ENCODE measurements around the gene AQP1. TPM values are rescaled to one million over a fixed set of nuclear protein-coding genes. Genes with fewer than 3 reads are reported as not detected.

AQP1 gene
- total and polyA plus RNA-seq, 8 donors, result 3.8 to 158 (median 52.5) TPM

DNA sequence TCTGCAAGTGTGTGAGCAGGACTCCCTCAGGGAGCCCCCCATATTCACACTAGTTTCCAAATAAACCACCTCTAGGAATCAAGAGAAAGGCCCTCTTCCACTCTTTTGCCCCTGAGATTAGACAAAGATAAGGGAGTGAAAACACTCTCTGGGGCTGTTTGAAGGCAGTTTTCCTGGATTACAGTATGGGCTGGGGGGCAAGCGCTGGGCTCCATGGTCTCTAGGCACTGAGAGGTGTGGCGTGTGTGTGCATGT is 1.0 kb downstream of the AQP1 start:
- TF ChIP-seq EP300 (IDR thresholded peaks at IDR 0.05) (no peak), POLR2A (IDR thresholded peaks at IDR 0.05) (no peak), POLR2AphosphoS5 (IDR thresholded peaks at IDR 0.05) (no peak)
- TF ChIP-seq, protein P1, sequence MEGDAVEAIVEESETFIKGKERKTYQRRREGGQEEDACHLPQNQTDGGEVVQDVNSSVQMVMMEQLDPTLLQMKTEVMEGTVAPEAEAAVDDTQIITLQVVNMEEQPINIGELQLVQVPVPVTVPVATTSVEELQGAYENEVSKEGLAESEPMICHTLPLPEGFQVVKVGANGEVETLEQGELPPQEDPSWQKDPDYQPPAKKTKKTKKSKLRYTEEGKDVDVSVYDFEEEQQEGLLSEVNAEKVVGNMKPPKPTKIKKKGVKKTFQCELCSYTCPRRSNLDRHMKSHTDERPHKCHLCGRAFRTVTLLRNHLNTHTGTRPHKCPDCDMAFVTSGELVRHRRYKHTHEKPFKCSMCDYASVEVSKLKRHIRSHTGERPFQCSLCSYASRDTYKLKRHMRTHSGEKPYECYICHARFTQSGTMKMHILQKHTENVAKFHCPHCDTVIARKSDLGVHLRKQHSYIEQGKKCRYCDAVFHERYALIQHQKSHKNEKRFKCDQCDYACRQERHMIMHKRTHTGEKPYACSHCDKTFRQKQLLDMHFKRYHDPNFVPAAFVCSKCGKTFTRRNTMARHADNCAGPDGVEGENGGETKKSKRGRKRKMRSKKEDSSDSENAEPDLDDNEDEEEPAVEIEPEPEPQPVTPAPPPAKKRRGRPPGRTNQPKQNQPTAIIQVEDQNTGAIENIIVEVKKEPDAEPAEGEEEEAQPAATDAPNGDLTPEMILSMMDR (IDR thresholded peaks at IDR 0.05), result no peak
- Histone ChIP-seq H3K27me3 (peaks cover 0 to 7% (median 0%) of the 10 kb centered on the region in 3 donors), H3K36me3 (no peaks in the 10 kb centered on the region), H3K4me1 (peaks cover 10 to 66% (median 38%) of the 10 kb centered on the region in 4 donors), H3K9me3 (no peaks in the 10 kb centered on the region), H3K4me3 (peak overlapping the region; percentile 34 to 46 (median 43)), H3K27ac (peak overlapping the region in 3 of 5 donors; percentile 25 to 82 (median 79))
- intact Hi-C loops (cut with DNase I; ENCODE audit: low total_unique reads), result no loop called here
- no peak for DNase-seq
- 57 to 91% (median 79%) methylated on average over 2 of the region's 2 CpGs for WGBS, 5 donors

DNA sequence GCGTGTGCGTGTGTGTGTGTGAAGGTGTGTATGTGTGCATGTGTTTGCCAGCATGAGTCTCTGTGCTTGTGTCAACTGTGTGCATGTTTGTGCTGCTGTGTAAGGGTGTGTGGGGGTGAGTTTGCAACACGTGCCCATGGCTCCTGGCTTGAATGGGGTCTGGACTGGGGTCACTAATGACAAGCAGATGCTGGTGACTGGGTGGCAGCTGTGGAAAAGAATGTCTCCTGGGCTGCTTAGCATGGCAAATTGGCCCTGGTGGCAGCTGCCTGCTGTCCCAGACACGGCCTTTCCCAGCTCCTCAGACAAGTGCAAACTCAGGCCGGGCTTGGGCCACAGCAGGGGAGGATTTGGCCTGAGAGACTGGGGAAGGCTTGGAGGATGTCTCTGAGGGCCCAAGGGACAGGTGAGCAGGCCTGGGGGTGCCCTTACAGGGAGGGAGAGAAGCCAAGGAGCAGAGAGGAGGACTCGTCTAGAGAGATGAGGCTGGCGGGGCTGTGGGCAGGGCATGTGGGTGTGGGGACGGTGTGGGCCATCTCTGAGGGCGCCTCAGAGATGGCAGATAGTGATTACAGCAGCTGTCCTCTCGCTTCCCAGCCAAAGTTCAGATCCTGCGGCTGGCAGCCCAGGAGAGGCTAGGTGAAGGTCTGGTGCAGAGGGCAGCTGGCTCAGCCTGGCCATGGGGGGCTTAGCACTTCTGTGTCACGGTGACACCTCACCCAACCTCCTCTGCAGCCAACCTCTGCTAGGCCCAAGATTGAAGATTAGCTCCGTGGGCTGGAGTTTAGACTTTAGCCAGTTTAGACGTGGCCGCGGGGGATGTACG is 1.5 kb downstream of the AQP1 start:
- peaks cover 0 to 3% (median 0%) of the 10 kb centered on the region in 3 donors for H3K27me3 ChIP-seq
- DNase-seq, result no peak
- peak overlapping the region; percentile 34 to 46 (median 43) for H3K4me3 ChIP-seq
- peaks cover 10 to 61% (median 36%) of the 10 kb centered on the region in 4 donors for H3K4me1 ChIP-seq
- WGBS, 5 donors, result 64 to 83% (median 78%) methylated on average over 8 to 17 of the region's 17 CpGs
- TF ChIP-seq POLR2AphosphoS5 (IDR thresholded peaks at IDR 0.05), result no peak
- no peak for TF ChIP-seq EP300 (IDR thresholded peaks at IDR 0.05)
- TF ChIP-seq, protein P1 (IDR thresholded peaks at IDR 0.05), result no peak
- TF ChIP-seq POLR2A (IDR thresholded peaks at IDR 0.05), result no peak
- no peaks in the 10 kb centered on the region for H3K36me3 ChIP-seq
- H3K27ac ChIP-seq, result peak overlapping the region in 4 of 5 donors; percentile 8 to 82 (median 62)
- no peaks in the 10 kb centered on the region for H3K9me3 ChIP-seq
- intact Hi-C loops (cut with DNase I; ENCODE audit: low total_unique reads), result no loop called here

DNA sequence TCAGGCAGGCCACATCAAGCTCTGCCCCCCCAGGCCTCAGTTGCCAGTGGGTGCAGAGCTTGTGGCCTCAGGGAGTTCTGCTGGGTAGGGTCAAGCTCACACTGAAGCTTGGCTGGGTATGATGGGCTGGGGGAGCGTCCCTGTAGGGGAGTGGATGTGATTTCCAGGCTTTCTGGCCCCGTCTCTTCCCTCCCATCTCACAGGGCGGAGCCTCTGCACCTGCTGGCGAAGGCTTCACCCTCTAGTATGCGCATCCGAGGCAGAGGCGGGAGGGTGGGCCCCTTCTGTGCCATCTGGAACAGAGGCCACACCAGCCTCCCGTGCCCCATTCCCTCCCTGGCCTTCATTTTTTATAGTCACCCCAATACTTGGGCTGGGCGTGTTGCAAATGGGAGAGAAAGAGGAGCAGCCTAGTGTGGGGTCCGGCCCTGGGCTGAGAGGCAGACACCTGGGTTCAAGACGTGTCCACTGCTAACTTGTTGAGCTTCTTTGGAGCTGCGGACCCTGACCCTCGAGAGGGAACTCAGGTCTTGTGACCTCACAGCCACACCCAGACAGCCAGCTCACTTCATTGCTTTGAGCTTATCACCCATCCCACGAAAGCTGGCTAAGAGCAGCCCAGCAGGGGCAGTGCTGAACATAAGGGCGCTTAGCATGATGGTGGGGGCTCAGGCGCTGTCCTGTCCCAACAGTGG is 2.3 kb downstream of the AQP1 start:
- H3K36me3 ChIP-seq, result no peaks in the 10 kb centered on the region
- DNase-seq, result no peak
- TF ChIP-seq POLR2A (IDR thresholded peaks at IDR 0.05) (no peak), POLR2AphosphoS5 (IDR thresholded peaks at IDR 0.05) (no peak), EP300 (IDR thresholded peaks at IDR 0.05) (no peak)
- TF ChIP-seq, protein P1 (IDR thresholded peaks at IDR 0.05), result no peak
- intact Hi-C loops (cut with DNase I; ENCODE audit: low total_unique reads), result no loop called here
- H3K27ac ChIP-seq, result peak overlapping the region in 4 of 5 donors; percentile 44 to 82 (median 62)
- H3K4me1 ChIP-seq, result peaks cover 10 to 61% (median 36%) of the 10 kb centered on the region in 4 donors
- peak overlapping the region; percentile 34 to 46 (median 43) for H3K4me3 ChIP-seq
- H3K27me3 ChIP-seq, result peaks cover 0 to 3% (median 0%) of the 10 kb centered on the region in 3 donors
- no peaks in the 10 kb centered on the region for H3K9me3 ChIP-seq
- WGBS, 5 donors, result 61 to 88% (median 87%) methylated on average over 12 to 16 of the region's 16 CpGs

DNA sequence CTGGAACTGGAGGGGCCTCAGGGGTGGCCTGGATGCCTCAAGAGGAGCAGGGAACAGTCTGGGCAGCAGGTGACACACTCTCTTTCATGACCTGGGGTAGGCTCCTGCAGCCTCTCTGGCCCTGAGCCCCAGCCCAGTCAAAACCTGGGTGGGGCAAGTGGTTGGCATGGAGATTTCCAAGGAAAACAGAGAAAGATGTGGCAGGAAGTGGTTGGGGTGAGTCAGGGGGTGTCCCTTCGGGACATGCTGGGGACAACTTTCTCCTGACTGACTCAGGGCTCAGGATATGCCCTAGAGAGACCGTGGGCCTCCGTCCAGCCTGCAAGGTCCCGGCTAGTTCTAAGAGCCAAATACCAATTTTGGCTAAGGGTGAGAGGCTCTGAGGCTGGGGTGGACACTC is 2.9 kb downstream of the AQP1 start:
- H3K27ac ChIP-seq, result peak overlapping the region in 4 of 5 donors; percentile 44 to 82 (median 62)
- no peak for DNase-seq
- intact Hi-C loops (cut with DNase I; ENCODE audit: low total_unique reads), result no loop called here

More for the DNA sequence above, 2.9 kb downstream of the AQP1 start:
- no peaks in the 10 kb centered on the region for H3K36me3 ChIP-seq
- H3K27me3 ChIP-seq, result peaks cover 0 to 3% (median 0%) of the 10 kb centered on the region in 3 donors
- no peaks in the 10 kb centered on the region for H3K9me3 ChIP-seq
- TF ChIP-seq, protein P1 (IDR thresholded peaks at IDR 0.05), result no peak
- TF ChIP-seq EP300 (IDR thresholded peaks at IDR 0.05) (no peak), POLR2A (IDR thresholded peaks at IDR 0.05) (no peak), POLR2AphosphoS5 (IDR thresholded peaks at IDR 0.05) (no peak)
- H3K4me3 ChIP-seq, result peak overlapping the region; percentile 34 to 46 (median 43)
- 52 to 81% (median 70%) methylated on average over 4 of the region's 4 CpGs for WGBS, 5 donors
- H3K4me1 ChIP-seq, result peaks cover 10 to 59% (median 35%) of the 10 kb centered on the region in 4 donors
